ENCODE measurements around the gene IMPDH1. TPM values are rescaled to one million over a fixed set of nuclear protein-coding genes. Genes with fewer than 3 reads are reported as not detected.

IMPDH1 gene
- total and polyA plus RNA-seq, 9 of the 15 experiments (the other 6 are each of a cell fraction or from before 2014, with no cell fraction given) = 0.80 to 118 (median 64.3) TPM

GRCh38 chr7:128437426-128438332 lies 27.9 kb upstream of the IMPDH1 start (continued):
- TF ChIP-seq L3MBTL2 (IDR thresholded peaks at IDR 0.05) (no peak), CBX1 (IDR thresholded peaks at IDR 0.05; ENCODE audit: low read depth) (no peak), TAF1 (IDR thresholded peaks at IDR 0.05; ENCODE audit: control insufficient read depth, extremely low read depth, insufficient read depth, low read length, severe bottlenecking) (no peak), ZNF354B (CRISPR knock-in tag; IDR thresholded peaks at IDR 0.05) (no peak), ETS1 (conservative IDR thresholded peaks at IDR 0.05; ENCODE audit: control insufficient read depth, low read depth, low read length) (no peak), C11orf30 (IDR thresholded peaks at IDR 0.05; ENCODE audit: low read depth) (peak; percentile 37; the same call in 1 of the 2 replicates), TAF9B (IDR thresholded peaks at IDR 0.05; ENCODE audit: partially characterized antibody) (no peak), SMARCA4 (IDR thresholded peaks at IDR 0.05) (peak; percentile 80), NR4A1 (CRISPR knock-in tag; IDR thresholded peaks at IDR 0.05) (no peak), NR4A1 (tag; IDR thresholded peaks at IDR 0.05) (no peak), CBX3 (IDR thresholded peaks at IDR 0.05; ENCODE audit: borderline replicate concordance in 1 of 2, low read length in 2 of 2) (no peak), U2AF2 (optimal IDR thresholded peaks at IDR 0.05; ENCODE audit: low read depth, low read length) (no peak), MEIS2 (IDR thresholded peaks at IDR 0.05; ENCODE audit: partially characterized antibody) (no peak), NRF1 (conservative IDR thresholded peaks at IDR 0.05 in 1 of 2, IDR thresholded peaks at IDR 0.05 in 1 of 2) (no peak), ZNF436 (CRISPR knock-in tag; IDR thresholded peaks at IDR 0.05) (no peak), ZFX (CRISPR knock-in tag; IDR thresholded peaks at IDR 0.05) (peak; percentile 31; the same call in 1 of the 2 replicates), SETDB1 (IDR thresholded peaks at IDR 0.05; ENCODE audit: low read length) (no peak), NFATC3 (IDR thresholded peaks at IDR 0.05) (no peak), RBM39 (optimal IDR thresholded peaks at IDR 0.05; ENCODE audit: low read depth, low read length) (no peak), ZNF197 (CRISPR knock-in tag; IDR thresholded peaks at IDR 0.05; ENCODE audit: low read depth) (no peak), SMARCE1 (IDR thresholded peaks at IDR 0.05) (peak; percentile 94; the same call in 1 of the 2 replicates), GATA2 (CRISPR knock-in tag; IDR thresholded peaks at IDR 0.05) (peak; percentile 40; the same call in 1 of the 2 replicates), EP400 (IDR thresholded peaks at IDR 0.05) (0 out of 2 replicates have a peak, but pooled peaks have one; percentile 20), NFRKB (IDR thresholded peaks at IDR 0.05; ENCODE audit: low read depth) (no peak), DPF2 (IDR thresholded peaks at IDR 0.05) (peak; percentile 48; the same call in 1 of the 2 replicates), RFX5 (IDR thresholded peaks at IDR 0.05; ENCODE audit: low read depth, low read length) (no peak), SNRNP70 (optimal IDR thresholded peaks at IDR 0.05; ENCODE audit: low read depth, low read length) (no peak)
- TF ChIP-seq, protein P1, sequence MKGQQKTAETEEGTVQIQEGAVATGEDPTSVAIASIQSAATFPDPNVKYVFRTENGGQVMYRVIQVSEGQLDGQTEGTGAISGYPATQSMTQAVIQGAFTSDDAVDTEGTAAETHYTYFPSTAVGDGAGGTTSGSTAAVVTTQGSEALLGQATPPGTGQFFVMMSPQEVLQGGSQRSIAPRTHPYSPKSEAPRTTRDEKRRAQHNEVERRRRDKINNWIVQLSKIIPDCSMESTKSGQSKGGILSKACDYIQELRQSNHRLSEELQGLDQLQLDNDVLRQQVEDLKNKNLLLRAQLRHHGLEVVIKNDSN (CRISPR knock-in tag; IDR thresholded peaks at IDR 0.05) = no peak
- TF ChIP-seq, protein P2, sequence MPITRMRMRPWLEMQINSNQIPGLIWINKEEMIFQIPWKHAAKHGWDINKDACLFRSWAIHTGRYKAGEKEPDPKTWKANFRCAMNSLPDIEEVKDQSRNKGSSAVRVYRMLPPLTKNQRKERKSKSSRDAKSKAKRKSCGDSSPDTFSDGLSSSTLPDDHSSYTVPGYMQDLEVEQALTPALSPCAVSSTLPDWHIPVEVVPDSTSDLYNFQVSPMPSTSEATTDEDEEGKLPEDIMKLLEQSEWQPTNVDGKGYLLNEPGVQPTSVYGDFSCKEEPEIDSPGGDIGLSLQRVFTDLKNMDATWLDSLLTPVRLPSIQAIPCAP (CRISPR knock-in tag; IDR thresholded peaks at IDR 0.05; ENCODE audit: borderline replicate concordance) = no peak
